Left hindlimb (tissue), 1 donor: ENCODE measurements around the gene LCA5L.
A peak's percentile ranks its signal among the peaks of the same experiment; 100 is the strongest.
"Not testable (repeated sequence)": the region's sequence is repeated elsewhere in the genome, so short reads cannot be mapped to it uniquely, and the experiment has no call there.

Source experiments
- DNase-seq: peaks from one replicate; pipeline ENCODE4 v3.0.0-alpha.2; 2018

The LCA5L gene

GRCh38 chr21:39451332-39452206, 6.0 kb upstream of the LCA5L start, which contains the start of gene SH3BGR:
TSS of gene SH3BGR (plus strand) at chr21:39451970. CDS start at chr21:39452097, 127 bp downstream.
- DNase-seq: peak; percentile 45

GRCh38 chr21:39447264-39447663, 1.7 kb upstream of the LCA5L start:
- DNase-seq: no peak

- peak; percentile 56 for DNase-seq
These were observed 977 bp downstream of the LCA5L start for GRCh38 chr21:39444421-39445180.

GRCh38 chr21:39441502-39442475, 3.8 kb downstream of the LCA5L start:
- no peak for DNase-seq

- no peak for DNase-seq
These were observed 6.3 kb downstream of the LCA5L start for GRCh38 chr21:39439232-39439631.

- DNase-seq: no peak
These were observed 10.6 kb downstream of the LCA5L start for GRCh38 chr21:39434950-39435349.

- DNase-seq: no peak
These were observed 14.6 kb downstream of the LCA5L start for GRCh38 chr21:39430954-39431353.

- no peak for DNase-seq
These were observed 15.1 kb downstream of the LCA5L start for GRCh38 chr21:39430457-39430856.

GRCh38 chr21:39430016-39430415, 15.6 kb downstream of the LCA5L start:
- DNase-seq: no peak

- DNase-seq: no peak
These were observed 16.1 kb downstream of the LCA5L start for GRCh38 chr21:39429445-39429844.

- DNase-seq: no peak
These were observed 22.9 kb downstream of the LCA5L start for GRCh38 chr21:39422527-39423241.

- DNase-seq: not testable (repeated sequence)
These were observed 26.4 kb downstream of the LCA5L start for GRCh38 chr21:39419204-39419603.

- DNase-seq: no peak
These were observed 39.5 kb downstream of the LCA5L start for GRCh38 chr21:39406065-39406464.

- DNase-seq: no peak
These were observed 45.4 kb downstream of the LCA5L start for GRCh38 chr21:39400173-39400572.

GRCh38 chr21:39397646-39398385, 47.8 kb downstream of the LCA5L start:
- no peak for DNase-seq

- no peak for DNase-seq
These were observed 52.6 kb downstream of the LCA5L start for GRCh38 chr21:39392981-39393380.

- DNase-seq: no peak
These were observed 55.3 kb downstream of the LCA5L start for GRCh38 chr21:39390212-39390765.

- DNase-seq: no peak
These were observed 56.8 kb downstream of the LCA5L start for GRCh38 chr21:39388811-39389155.

GRCh38 chr21:39388038-39388810, 57.4 kb downstream of the LCA5L start:
- DNase-seq: peak; percentile 86

GRCh38 chr21:39387461-39388037, 58.0 kb downstream of the LCA5L start:
- DNase-seq: peak; percentile 94
